K562 (cell line): Measurements from ENCODE around the gene SGMS1. TPM values are rescaled to one million over a fixed set of nuclear protein-coding genes. Genes with fewer than 3 reads are reported as not detected.

Experiments
- BDP1 ChIP-seq: IDR thresholded peaks from 3 replicates; pipeline ENCODE4 v1.6.1; 2011; ENCODE audit not compliant: insufficient read length, insufficient read depth
- CBX5 ChIP-seq: IDR thresholded peaks from 2 replicates; pipeline ENCODE4 v1.6.1; 2014; ENCODE audit warnings: low read depth, borderline replicate concordance
- CREB1 ChIP-seq, 2 experiments: sonication (generic) in 1 of 2; formaldehyde crosslinking in 1 of 2; IDR thresholded peaks; 2 replicates each; pipeline versions ENCODE4 v1.6.1 to v1.8.0; 2012 to 2022; ENCODE audit warnings: inconsistent platforms in 1 of 2, mild to moderate bottlenecking in 1 of 2, missing genetic modification reagents in 1 of 2, moderate library complexity in 1 of 2
- ETV1 ChIP-seq: fragments of 450-650 bp; conservative IDR thresholded peaks from 2 replicates; pipeline ENCODE4 v1.6.1; 2016; ENCODE audit warnings: missing genetic modification characterization, control low read depth, low read depth, missing compliant biosample characterization
- MTA3 ChIP-seq: fragments of 450-650 bp; formaldehyde crosslinking; IDR thresholded peaks from 2 replicates; pipeline ENCODE4 v1.6.1; 2017; ENCODE audit warnings: mild to moderate bottlenecking, borderline replicate concordance
- POLR2G ChIP-seq: fragments of 200-400 bp; formaldehyde crosslinking; IDR thresholded peaks from 2 replicates; pipeline ENCODE4 v1.6.1; 2017; ENCODE audit warnings: low read depth, mild to moderate bottlenecking, antibody characterized with exemption, low read length, moderate library complexity
- RAD51 ChIP-seq: fragments of 450-650 bp; IDR thresholded peaks from 2 replicates; pipeline ENCODE4 v1.7.1; 2016; ENCODE audit warnings: low read depth, mild to moderate bottlenecking, borderline replicate concordance
- SAFB2 ChIP-seq: fragments of 200-400 bp; formaldehyde crosslinking; IDR thresholded peaks from 2 replicates; pipeline ENCODE4 v1.6.1; 2018; ENCODE audit warnings: borderline replicate concordance, low read length, low read depth, moderate library complexity; ENCODE audit not compliant: severe bottlenecking
- TCF7L2 ChIP-seq: fragments of 150-350 bp; IDR thresholded peaks from 2 replicates; pipeline ENCODE4 v1.6.1; 2016; ENCODE audit warnings: low read depth, mild to moderate bottlenecking, low read length, moderate library complexity
- TEAD4 ChIP-seq, 2 experiments: sonication (generic) in 1 of 2; formaldehyde crosslinking in 1 of 2; IDR thresholded peaks; 2 replicates each; pipeline versions ENCODE4 v1.6.1 to v1.8.0; 2012 to 2022; ENCODE audit warnings: borderline replicate concordance in 1 of 2, inconsistent platforms in 1 of 2, low read length in 1 of 2, mild to moderate bottlenecking in 1 of 2, missing genetic modification reagents in 1 of 2
- TFAM ChIP-seq: fragments of 250-450 bp; sonication (Bioruptor Pico); conservative IDR thresholded peaks from 2 replicates; pipeline ENCODE4 v1.5.0; 2021; ENCODE audit warnings: mild to moderate bottlenecking, moderate library complexity
- VEZF1 ChIP-seq: fragments of 200-800 bp; sonication (Bioruptor generic); IDR thresholded peaks from 2 replicates; pipeline ENCODE4 v1.6.1; 2017; ENCODE audit warnings: missing genetic modification characterization, missing compliant biosample characterization
- ZNF175 ChIP-seq: fragments of 200-800 bp; sonication (Bioruptor generic); IDR thresholded peaks from 2 replicates; pipeline ENCODE4 v1.6.1; 2016; ENCODE audit warnings: low read depth, mild to moderate bottlenecking, missing genetic modification characterization, missing compliant biosample characterization
- ZNF311 ChIP-seq: fragments of 250-450 bp; sonication (Bioruptor Pico); IDR thresholded peaks from 2 replicates; pipeline ENCODE4 v1.4.0; 2020; ENCODE audit warnings: mild to moderate bottlenecking, moderate library complexity
- ZNF41 ChIP-seq: fragments of 250-450 bp; sonication (Bioruptor Pico); conservative IDR thresholded peaks from 2 replicates; pipeline ENCODE4 v1.4.0; 2020; ENCODE audit warnings: mild to moderate bottlenecking
- ZNF518B ChIP-seq: fragments of 250-450 bp; sonication (Bioruptor Pico); IDR thresholded peaks from 2 replicates; pipeline ENCODE4 v1.5.0; 2021; ENCODE audit warnings: mild to moderate bottlenecking, moderate library complexity
- polyA plus RNA-seq, 8 experiments: library from polyadenylated mRNA; depleted of rRNA in 4 of 8; stranded (reverse) in 5 of 8; unstranded in 3 of 8; fragments of >200 nt; fragmentation: Nextera tagmentation in 2 of 8; fragmentation: Illumina TruSeq in 1 of 8; extraction: Ambion mirVana in 2 of 8; extraction: Trizol in 1 of 8; gene quantifications; 2 replicates each; pipeline versions ENCODE4 v1.2.1 to v1.2.3, GENCODE V29; 2011 to 2014; ENCODE audit warnings: inconsistent platforms in 1 of 8, missing spikeins in 1 of 8
- total RNA-seq, 7 experiments: library from RNA; depleted of rRNA in 6 of 7; stranded (reverse); fragments of >200 nt in 6 of 7; fragmentation: Illumina TruSeq in 2 of 7; extraction: Trizol in 2 of 7; gene quantifications; 2 replicates each; pipeline versions ENCODE4 v1.2.1 to v1.2.3, GENCODE V29; 2011 to 2021; ENCODE audit warnings: low replicate concordance in 1 of 7
- TF ChIP-seq, protein P1 (sequence below): fragments of 250-450 bp; sonication (Bioruptor Pico); IDR thresholded peaks from 2 replicates; pipeline ENCODE4 v1.8.0; 2022; ENCODE audit warnings: inconsistent platforms, mild to moderate bottlenecking, moderate library complexity, borderline replicate concordance
- TF ChIP-seq, protein P2 (sequence below): fragments of 250-450 bp; sonication (Bioruptor Pico); IDR thresholded peaks from 2 replicates; pipeline ENCODE4 v1.8.0; 2021; ENCODE audit warnings: moderate library complexity, mild to moderate bottlenecking, inconsistent platforms

The SGMS1 gene
- total and polyA plus RNA-seq, 9 of the 15 experiments (the other 6 are each of a cell fraction or from before 2014, with no cell fraction given): 22.6 to 232 (median 82.2) TPM

- TF ChIP-seq VEZF1 (CRISPR knock-in tag): peak; percentile 53
- TF ChIP-seq TFAM (CRISPR knock-in tag): no peak
- TF ChIP-seq POLR2G: no peak
- TF ChIP-seq SAFB2: no peak
- TF ChIP-seq TEAD4 (IDR thresholded peaks at IDR 0.05; ENCODE audit: low read length): peak; percentile 96
- no peak for TF ChIP-seq TEAD4 (CRISPR knock-in tag; IDR thresholded peaks at IDR 0.05; ENCODE audit: borderline replicate concordance)
- peak; percentile 77; the same call in 1 of the 2 replicates for TF ChIP-seq ZNF175 (CRISPR knock-in tag)
- TF ChIP-seq MTA3: 0 out of 2 replicates have a peak, but pooled peaks have one; percentile 26
- TF ChIP-seq, protein P1, sequence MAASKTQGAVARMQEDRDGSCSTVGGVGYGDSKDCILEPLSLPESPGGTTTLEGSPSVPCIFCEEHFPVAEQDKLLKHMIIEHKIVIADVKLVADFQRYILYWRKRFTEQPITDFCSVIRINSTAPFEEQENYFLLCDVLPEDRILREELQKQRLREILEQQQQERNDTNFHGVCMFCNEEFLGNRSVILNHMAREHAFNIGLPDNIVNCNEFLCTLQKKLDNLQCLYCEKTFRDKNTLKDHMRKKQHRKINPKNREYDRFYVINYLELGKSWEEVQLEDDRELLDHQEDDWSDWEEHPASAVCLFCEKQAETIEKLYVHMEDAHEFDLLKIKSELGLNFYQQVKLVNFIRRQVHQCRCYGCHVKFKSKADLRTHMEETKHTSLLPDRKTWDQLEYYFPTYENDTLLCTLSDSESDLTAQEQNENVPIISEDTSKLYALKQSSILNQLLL (CRISPR knock-in tag): no peak
- TF ChIP-seq ZNF311 (CRISPR knock-in tag): no peak
- TF ChIP-seq RAD51: no peak; the same call in 1 of the 2 replicates
- TF ChIP-seq, protein P2, sequence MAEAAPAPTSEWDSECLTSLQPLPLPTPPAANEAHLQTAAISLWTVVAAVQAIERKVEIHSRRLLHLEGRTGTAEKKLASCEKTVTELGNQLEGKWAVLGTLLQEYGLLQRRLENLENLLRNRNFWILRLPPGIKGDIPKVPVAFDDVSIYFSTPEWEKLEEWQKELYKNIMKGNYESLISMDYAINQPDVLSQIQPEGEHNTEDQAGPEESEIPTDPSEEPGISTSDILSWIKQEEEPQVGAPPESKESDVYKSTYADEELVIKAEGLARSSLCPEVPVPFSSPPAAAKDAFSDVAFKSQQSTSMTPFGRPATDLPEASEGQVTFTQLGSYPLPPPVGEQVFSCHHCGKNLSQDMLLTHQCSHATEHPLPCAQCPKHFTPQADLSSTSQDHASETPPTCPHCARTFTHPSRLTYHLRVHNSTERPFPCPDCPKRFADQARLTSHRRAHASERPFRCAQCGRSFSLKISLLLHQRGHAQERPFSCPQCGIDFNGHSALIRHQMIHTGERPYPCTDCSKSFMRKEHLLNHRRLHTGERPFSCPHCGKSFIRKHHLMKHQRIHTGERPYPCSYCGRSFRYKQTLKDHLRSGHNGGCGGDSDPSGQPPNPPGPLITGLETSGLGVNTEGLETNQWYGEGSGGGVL (CRISPR knock-in tag): no peak
- TF ChIP-seq TCF7L2: no peak
- TF ChIP-seq ZNF518B: no peak
- TF ChIP-seq CREB1 (IDR thresholded peaks at IDR 0.05): peak; percentile 61; the same call in 1 of the 2 replicates
- no peak for TF ChIP-seq CREB1 (CRISPR knock-in tag; IDR thresholded peaks at IDR 0.05)
- TF ChIP-seq CBX5: no peak
- no peak for TF ChIP-seq ZNF41 (CRISPR knock-in tag)
- TF ChIP-seq BDP1: no peak
- TF ChIP-seq ETV1: 0 out of 2 replicates have a peak, but pooled peaks have one; percentile 33
Measured at GRCh38 chr10:50565301-50566083, 58.3 kb downstream of the SGMS1 start (continued).
